Peyer's patch (tissue), 4 donors: ENCODE data around the gene BICD2. TPM values are rescaled to one million over a fixed set of nuclear protein-coding genes. Genes with fewer than 3 reads are reported as not detected.

Experiments
- DNase-seq, 3 donors: peaks; one replicate each; pipeline ENCODE4 v3.0.0-alpha.2; 2017 to 2019
- H3K27ac ChIP-seq, 4 donors: fragments of 200-600 bp; sonication (generic); one replicate each; pipeline ENCODE4 v1.5.1; 2016 to 2019
- H3K27me3 ChIP-seq, 2 donors: fragments of 200-600 bp; sonication (generic); one replicate each; pipeline ENCODE4 v1.5.1; 2019
- H3K36me3 ChIP-seq, 3 donors: fragments of 200-600 bp; sonication (generic); one replicate each; pipeline ENCODE4 v1.5.1; 2016 to 2019
- H3K4me1 ChIP-seq, 4 donors: fragments of 200-600 bp; sonication (generic); one replicate each; pipeline ENCODE4 v1.5.1; 2016 to 2019
- H3K4me3 ChIP-seq, 4 donors: fragments of 200-600 bp; sonication (generic); 1 replicate in 3 of 4; 2 replicates in 1 of 4; pipeline ENCODE4 v1.5.1; 2016 to 2019; ENCODE audit warnings: mild to moderate bottlenecking in 1 of 4
- H3K9me3 ChIP-seq, 4 donors: fragments of 200-600 bp; sonication (generic); one replicate each; pipeline ENCODE4 v1.5.1; 2016 to 2019; ENCODE audit warnings: mild to moderate bottlenecking in 1 of 4
- CTCF ChIP-seq, 6 experiments: fragments of 450-650 bp in 4 of 6; fragments of 200-600 bp in 2 of 6; sonication (generic) in 1 of 6; IDR thresholded peaks; one replicate each; pipeline ENCODE4 v1.5.1; 2017 to 2019; ENCODE audit warnings: antibody characterized with exemption in 6 of 6, mild to moderate bottlenecking in 3 of 6, moderate library complexity in 1 of 6
- POLR2A ChIP-seq, 2 donors: fragments of 450-650 bp; IDR thresholded peaks; one replicate each; pipeline ENCODE4 v1.5.1; 2017; ENCODE audit warnings: antibody characterized with exemption in 2 of 2, mild to moderate bottlenecking in 2 of 2, moderate library complexity in 2 of 2
- total RNA-seq, 4 donors: library from RNA; depleted of rRNA; stranded (reverse); fragments of >200 nt; gene quantifications; one replicate each; pipeline ENCODE4 v1.1.0, GENCODE V29; 2016

BICD2 gene
- total RNA-seq, 4 donors from 2014 or later, result 4.2 to 41.3 (median 8.8) TPM

GRCh38 chr9:92720807-92721535, 43.7 kb downstream of the BICD2 start:
- DNase-seq, result peak in 2 of 3 donors; percentile 51 to 61
- Histone ChIP-seq H3K36me3 (peaks cover 0 to 54% (median 0%) of the 10 kb centered on the region in 3 donors), H3K4me1 (peaks cover 0 to 17% (median 5%) of the 10 kb centered on the region in 4 donors), H3K27ac (peak overlapping the region in 1 of 4 donors; percentile 47), H3K9me3 (no peaks in the 10 kb centered on the region), H3K4me3 (no peak overlapping the region), H3K27me3 (no peaks in the 10 kb centered on the region)
- TF ChIP-seq POLR2A (IDR thresholded peaks at IDR 0.05) (no peak), CTCF (IDR thresholded peaks at IDR 0.05) (no peak)

- no peak for TF ChIP-seq CTCF (IDR thresholded peaks at IDR 0.05)
- TF ChIP-seq POLR2A (IDR thresholded peaks at IDR 0.05), result no peak
- Histone ChIP-seq H3K4me3 (no peak overlapping the region), H3K36me3 (peaks cover 0 to 59% (median 0%) of the 10 kb centered on the region in 3 donors), H3K9me3 (no peaks in the 10 kb centered on the region), H3K27ac (peak overlapping the region in 1 of 4 donors; percentile 47), H3K4me1 (peaks cover 0 to 17% (median 5%) of the 10 kb centered on the region in 4 donors), H3K27me3 (no peaks in the 10 kb centered on the region)
- peak in 1 of 3 donors; percentile 13 for DNase-seq
Observed at GRCh38 chr9:92720209-92720765, 44.3 kb downstream of the BICD2 start.

GRCh38 chr9:92719028-92719647, 45.5 kb downstream of the BICD2 start:
- H3K4me1 ChIP-seq, result peaks cover 0 to 17% (median 5%) of the 10 kb centered on the region in 4 donors
- H3K36me3 ChIP-seq, result peaks cover 0 to 71% (median 0%) of the 10 kb centered on the region in 3 donors
- TF ChIP-seq POLR2A (IDR thresholded peaks at IDR 0.05) (no peak), CTCF (IDR thresholded peaks at IDR 0.05) (no peak)
- no peak overlapping the region for H3K4me3 ChIP-seq
- no peaks in the 10 kb centered on the region for H3K27me3 ChIP-seq
- peak in 1 of 3 donors; percentile 13 for DNase-seq
- H3K27ac ChIP-seq, result no peak overlapping the region
- H3K9me3 ChIP-seq, result no peaks in the 10 kb centered on the region

- H3K4me1 ChIP-seq, result peaks cover 0 to 17% (median 5%) of the 10 kb centered on the region in 4 donors
- peak overlapping the region in 1 of 4 donors; percentile 12 for H3K27ac ChIP-seq
- H3K4me3 ChIP-seq, result no peak overlapping the region
- peak in 1 of 3 donors; percentile 15 for DNase-seq
- peaks cover 0 to 79% (median 0%) of the 10 kb centered on the region in 3 donors for H3K36me3 ChIP-seq
- no peaks in the 10 kb centered on the region for H3K9me3 ChIP-seq
- no peaks in the 10 kb centered on the region for H3K27me3 ChIP-seq
- TF ChIP-seq POLR2A (IDR thresholded peaks at IDR 0.05), result no peak
- TF ChIP-seq CTCF (IDR thresholded peaks at IDR 0.05), result no peak
Observed at GRCh38 chr9:92718086-92719001, 46.3 kb downstream of the BICD2 start.
